Astrocyte of the cerebellum (primary cell): ENCODE results near the gene TPO.

Source experiments
- DNase-seq: peaks from one replicate; pipeline ENCODE4 v3.0.0-alpha.2; 2011; ENCODE audit warnings: low read depth
- H3K4me3 ChIP-seq: 2 replicates; pipeline ENCODE4 v1.5.1; 2011; ENCODE audit warnings: mild to moderate bottlenecking, low read depth, low read length, moderate library complexity
- in situ Hi-C: cut with HindIII; loops from 2 replicates; pipeline ENCODE4 v1.10.0; 2017; ENCODE audit warnings: low sequenced_read_pairs
- TF ChIP-seq, protein P1 (sequence below): IDR thresholded peaks from 2 replicates; pipeline ENCODE4 v1.5.1; 2012; ENCODE audit warnings: low read length, low read depth, moderate library complexity, mild to moderate bottlenecking; ENCODE audit errors: missing control alignments

The TPO gene

GRCh38 chr2:1479346-1479745, 66.1 kb downstream of the TPO start:
- TF ChIP-seq, protein P1, sequence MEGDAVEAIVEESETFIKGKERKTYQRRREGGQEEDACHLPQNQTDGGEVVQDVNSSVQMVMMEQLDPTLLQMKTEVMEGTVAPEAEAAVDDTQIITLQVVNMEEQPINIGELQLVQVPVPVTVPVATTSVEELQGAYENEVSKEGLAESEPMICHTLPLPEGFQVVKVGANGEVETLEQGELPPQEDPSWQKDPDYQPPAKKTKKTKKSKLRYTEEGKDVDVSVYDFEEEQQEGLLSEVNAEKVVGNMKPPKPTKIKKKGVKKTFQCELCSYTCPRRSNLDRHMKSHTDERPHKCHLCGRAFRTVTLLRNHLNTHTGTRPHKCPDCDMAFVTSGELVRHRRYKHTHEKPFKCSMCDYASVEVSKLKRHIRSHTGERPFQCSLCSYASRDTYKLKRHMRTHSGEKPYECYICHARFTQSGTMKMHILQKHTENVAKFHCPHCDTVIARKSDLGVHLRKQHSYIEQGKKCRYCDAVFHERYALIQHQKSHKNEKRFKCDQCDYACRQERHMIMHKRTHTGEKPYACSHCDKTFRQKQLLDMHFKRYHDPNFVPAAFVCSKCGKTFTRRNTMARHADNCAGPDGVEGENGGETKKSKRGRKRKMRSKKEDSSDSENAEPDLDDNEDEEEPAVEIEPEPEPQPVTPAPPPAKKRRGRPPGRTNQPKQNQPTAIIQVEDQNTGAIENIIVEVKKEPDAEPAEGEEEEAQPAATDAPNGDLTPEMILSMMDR = no peak
- in situ Hi-C loops = no loop called here

GRCh38 chr2:1480671-1481076, 67.4 kb downstream of the TPO start:
- in situ Hi-C loops = no loop called here
- TF ChIP-seq, protein P1 = no peak
- H3K4me3 ChIP-seq = no peak overlapping the region
- DNase-seq = no peak

More at GRCh38 chr2:1479346-1479745, 66.1 kb downstream of the TPO start:
- no peak overlapping the region for H3K4me3 ChIP-seq
- no peak for DNase-seq

- DNase-seq = no peak
- TF ChIP-seq, protein P1 = no peak
- in situ Hi-C loops = no loop called here
- H3K4me3 ChIP-seq = no peak overlapping the region
Observed at GRCh38 chr2:1481406-1482252, 68.4 kb downstream of the TPO start.

DNA sequence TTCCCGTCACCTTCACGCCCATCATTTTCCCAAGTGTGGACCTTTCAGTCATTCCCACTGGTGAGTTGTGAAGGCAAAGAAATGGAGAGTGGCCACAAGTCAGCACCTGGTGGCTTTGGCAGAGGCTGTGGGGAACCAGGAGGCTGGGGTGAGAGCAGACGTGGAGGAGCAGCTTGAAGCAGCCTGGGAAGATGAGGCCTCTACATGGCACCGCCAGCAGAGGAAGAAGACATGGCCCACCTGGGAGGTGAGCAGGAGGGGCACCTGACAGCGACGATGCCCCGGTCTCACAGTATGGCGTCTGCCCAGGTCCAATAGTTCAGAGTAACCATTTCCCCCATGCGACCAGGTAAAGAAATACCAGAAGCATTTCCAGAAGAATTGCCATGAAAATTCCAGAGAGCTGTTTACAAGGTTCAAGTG, 69.0 kb downstream of the TPO start:
- in situ Hi-C loops = no loop called here
- no peak overlapping the region for H3K4me3 ChIP-seq
- TF ChIP-seq, protein P1 = no peak
- DNase-seq = no peak

GRCh38 chr2:1482981-1483380, 69.7 kb downstream of the TPO start:
- H3K4me3 ChIP-seq = no peak overlapping the region
- no peak for DNase-seq
- TF ChIP-seq, protein P1 = no peak
- in situ Hi-C loops = no loop called here

- DNase-seq = no peak
- H3K4me3 ChIP-seq = no peak overlapping the region
- TF ChIP-seq, protein P1 = no peak
- in situ Hi-C loops = no loop called here
Observed at GRCh38 chr2:1483551-1483950, 70.3 kb downstream of the TPO start.
